ENCODE measurements around the gene ALDH8A1. TPM values are rescaled to one million over a fixed set of nuclear protein-coding genes. Genes with fewer than 3 reads are reported as not detected.

ALDH8A1 gene
- polyA plus RNA-seq, 1 of the 3 experiments (the other 2 are of a cell fraction), result 0.25 TPM

DNA sequence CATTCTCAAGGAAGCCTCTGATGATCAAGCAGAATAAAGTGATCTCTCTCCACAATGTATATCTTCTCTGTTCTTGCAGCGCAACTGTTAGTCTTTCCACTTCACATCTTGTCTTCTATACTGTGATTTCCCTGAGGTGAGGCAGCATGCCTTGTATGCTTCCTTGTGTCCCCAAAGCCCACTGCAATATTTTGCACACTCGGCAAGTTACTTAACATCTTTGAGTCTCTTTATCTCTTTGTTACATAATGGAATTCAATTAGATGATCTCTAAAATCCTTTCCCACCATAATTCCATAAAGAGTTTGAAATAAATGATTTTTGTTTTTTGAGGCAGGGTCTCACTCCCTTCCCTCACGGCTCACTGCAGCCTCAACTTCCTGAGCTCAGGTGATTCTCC, 40.4 kb upstream of the ALDH8A1 start (continued):
- TF ChIP-seq TEAD4 (IDR thresholded peaks at IDR 0.05; ENCODE audit: borderline replicate concordance, insufficient read depth), result no peak

DNA sequence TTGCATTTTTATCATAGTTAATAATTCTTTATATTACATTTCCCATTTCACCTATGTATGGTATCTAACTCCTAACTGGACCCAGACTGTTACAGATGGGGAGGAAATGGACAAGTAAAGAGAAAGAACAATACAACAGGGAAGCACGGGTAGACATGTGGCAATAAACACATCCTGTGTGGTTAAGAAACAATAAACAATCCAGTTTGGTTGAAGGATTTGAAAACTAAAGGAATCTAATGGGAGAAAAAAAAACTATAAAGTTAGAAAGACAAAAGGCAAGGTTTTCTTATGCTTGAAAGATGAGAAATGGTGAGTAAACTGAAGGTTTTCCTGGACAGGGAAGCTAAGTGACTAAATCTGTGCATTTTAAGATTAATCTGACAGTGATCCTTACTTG, 34.9 kb upstream of the ALDH8A1 start:
- H4K20me1 ChIP-seq (ENCODE audit: insufficient read depth), result no peaks in the 10 kb centered on the region
- H3K4me2 ChIP-seq, result no peak overlapping the region
- H2AFZ ChIP-seq (ENCODE audit: low read depth), result no peak overlapping the region
- POLR2A ChIA-PET, result no interaction called here
- no peak for DNase-seq
- no peak overlapping the region for H3K9ac ChIP-seq
- no peaks in the 10 kb centered on the region for H3F3A ChIP-seq (replicated peaks; ENCODE audit: insufficient read depth)
- H3K79me2 ChIP-seq (ENCODE audit: insufficient read depth), result no peaks in the 10 kb centered on the region
- no peak overlapping the region for H3K27ac ChIP-seq (ENCODE audit: low read depth in 2 of 2, low read length in 1 of 2)
- WGBS (ENCODE audit: low lambda C conversion rate), result 94% methylated on average over 1 of the region's 1 CpG
- TF ChIP-seq FOXJ3 (CRISPR knock-in tag; IDR thresholded peaks at IDR 0.05) (no peak), MEF2A (IDR thresholded peaks at IDR 0.05; ENCODE audit: borderline replicate concordance, low read depth) (no peak), RCOR1 (IDR thresholded peaks at IDR 0.05; ENCODE audit: low read length) (no peak), CHD2 (IDR thresholded peaks at IDR 0.05; ENCODE audit: low read length, partially characterized antibody) (no peak), TEAD4 (IDR thresholded peaks at IDR 0.05; ENCODE audit: borderline replicate concordance, insufficient read depth) (no peak), TCF12 (IDR thresholded peaks at IDR 0.05) (no peak), SMC3 (IDR thresholded peaks at IDR 0.05; ENCODE audit: low read depth, low read length) (no peak), GABPA (IDR thresholded peaks at IDR 0.05; ENCODE audit: low read depth) (no peak), MXI1 (IDR thresholded peaks at IDR 0.05; ENCODE audit: low read depth, low read length) (no peak), ELF1 (IDR thresholded peaks at IDR 0.05) (no peak), NFIC (IDR thresholded peaks at IDR 0.05; ENCODE audit: borderline replicate concordance) (no peak), RAD21 (IDR thresholded peaks at IDR 0.05; ENCODE audit: low read length) (no peak)
- TF ChIP-seq, protein P1, sequence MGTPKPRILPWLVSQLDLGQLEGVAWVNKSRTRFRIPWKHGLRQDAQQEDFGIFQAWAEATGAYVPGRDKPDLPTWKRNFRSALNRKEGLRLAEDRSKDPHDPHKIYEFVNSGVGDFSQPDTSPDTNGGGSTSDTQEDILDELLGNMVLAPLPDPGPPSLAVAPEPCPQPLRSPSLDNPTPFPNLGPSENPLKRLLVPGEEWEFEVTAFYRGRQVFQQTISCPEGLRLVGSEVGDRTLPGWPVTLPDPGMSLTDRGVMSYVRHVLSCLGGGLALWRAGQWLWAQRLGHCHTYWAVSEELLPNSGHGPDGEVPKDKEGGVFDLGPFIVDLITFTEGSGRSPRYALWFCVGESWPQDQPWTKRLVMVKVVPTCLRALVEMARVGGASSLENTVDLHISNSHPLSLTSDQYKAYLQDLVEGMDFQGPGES (IDR thresholded peaks at IDR 0.05; ENCODE audit: low read depth, low read length), result no peak
- TF ChIP-seq, protein P2, sequence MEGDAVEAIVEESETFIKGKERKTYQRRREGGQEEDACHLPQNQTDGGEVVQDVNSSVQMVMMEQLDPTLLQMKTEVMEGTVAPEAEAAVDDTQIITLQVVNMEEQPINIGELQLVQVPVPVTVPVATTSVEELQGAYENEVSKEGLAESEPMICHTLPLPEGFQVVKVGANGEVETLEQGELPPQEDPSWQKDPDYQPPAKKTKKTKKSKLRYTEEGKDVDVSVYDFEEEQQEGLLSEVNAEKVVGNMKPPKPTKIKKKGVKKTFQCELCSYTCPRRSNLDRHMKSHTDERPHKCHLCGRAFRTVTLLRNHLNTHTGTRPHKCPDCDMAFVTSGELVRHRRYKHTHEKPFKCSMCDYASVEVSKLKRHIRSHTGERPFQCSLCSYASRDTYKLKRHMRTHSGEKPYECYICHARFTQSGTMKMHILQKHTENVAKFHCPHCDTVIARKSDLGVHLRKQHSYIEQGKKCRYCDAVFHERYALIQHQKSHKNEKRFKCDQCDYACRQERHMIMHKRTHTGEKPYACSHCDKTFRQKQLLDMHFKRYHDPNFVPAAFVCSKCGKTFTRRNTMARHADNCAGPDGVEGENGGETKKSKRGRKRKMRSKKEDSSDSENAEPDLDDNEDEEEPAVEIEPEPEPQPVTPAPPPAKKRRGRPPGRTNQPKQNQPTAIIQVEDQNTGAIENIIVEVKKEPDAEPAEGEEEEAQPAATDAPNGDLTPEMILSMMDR (IDR thresholded peaks at IDR 0.05), result no peak
- TF ChIP-seq, protein P3, sequence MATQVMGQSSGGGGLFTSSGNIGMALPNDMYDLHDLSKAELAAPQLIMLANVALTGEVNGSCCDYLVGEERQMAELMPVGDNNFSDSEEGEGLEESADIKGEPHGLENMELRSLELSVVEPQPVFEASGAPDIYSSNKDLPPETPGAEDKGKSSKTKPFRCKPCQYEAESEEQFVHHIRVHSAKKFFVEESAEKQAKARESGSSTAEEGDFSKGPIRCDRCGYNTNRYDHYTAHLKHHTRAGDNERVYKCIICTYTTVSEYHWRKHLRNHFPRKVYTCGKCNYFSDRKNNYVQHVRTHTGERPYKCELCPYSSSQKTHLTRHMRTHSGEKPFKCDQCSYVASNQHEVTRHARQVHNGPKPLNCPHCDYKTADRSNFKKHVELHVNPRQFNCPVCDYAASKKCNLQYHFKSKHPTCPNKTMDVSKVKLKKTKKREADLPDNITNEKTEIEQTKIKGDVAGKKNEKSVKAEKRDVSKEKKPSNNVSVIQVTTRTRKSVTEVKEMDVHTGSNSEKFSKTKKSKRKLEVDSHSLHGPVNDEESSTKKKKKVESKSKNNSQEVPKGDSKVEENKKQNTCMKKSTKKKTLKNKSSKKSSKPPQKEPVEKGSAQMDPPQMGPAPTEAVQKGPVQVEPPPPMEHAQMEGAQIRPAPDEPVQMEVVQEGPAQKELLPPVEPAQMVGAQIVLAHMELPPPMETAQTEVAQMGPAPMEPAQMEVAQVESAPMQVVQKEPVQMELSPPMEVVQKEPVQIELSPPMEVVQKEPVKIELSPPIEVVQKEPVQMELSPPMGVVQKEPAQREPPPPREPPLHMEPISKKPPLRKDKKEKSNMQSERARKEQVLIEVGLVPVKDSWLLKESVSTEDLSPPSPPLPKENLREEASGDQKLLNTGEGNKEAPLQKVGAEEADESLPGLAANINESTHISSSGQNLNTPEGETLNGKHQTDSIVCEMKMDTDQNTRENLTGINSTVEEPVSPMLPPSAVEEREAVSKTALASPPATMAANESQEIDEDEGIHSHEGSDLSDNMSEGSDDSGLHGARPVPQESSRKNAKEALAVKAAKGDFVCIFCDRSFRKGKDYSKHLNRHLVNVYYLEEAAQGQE (IDR thresholded peaks at IDR 0.05; ENCODE audit: low read depth, low read length), result no peak
- peaks cover 49 to 68% of the 10 kb centered on the region in 2 experiments for H3K36me3 ChIP-seq (replicated peaks in 1 of 2; ENCODE audit: control insufficient read depth in 1 of 2, insufficient read depth in 2 of 2, low read length in 1 of 2)
- H3K4me3 ChIP-seq (ENCODE audit: low read depth in 2 of 2, low read length in 1 of 2), result no peak overlapping the region
- H3K9me3 ChIP-seq, result no peaks in the 10 kb centered on the region
- H3K9me2 ChIP-seq, result no peaks in the 10 kb centered on the region
- CTCF ChIA-PET, result no interaction called here
- no peaks in the 10 kb centered on the region for H3K4me1 ChIP-seq (ENCODE audit: control insufficient read depth in 1 of 2, insufficient read depth in 2 of 2, low read depth in 1 of 2, low read length in 1 of 2)
- no peaks in the 10 kb centered on the region for H3K27me3 ChIP-seq (ENCODE audit: insufficient read depth)
